ENCODE measurements around the gene CCL4L2.
"Not testable (repeated sequence)": the region's sequence is repeated elsewhere in the genome, so short reads cannot be mapped to it uniquely, and the experiment has no call there.

Gene CCL4L2

GRCh38 chr17:36210439-36211211 is at the start of gene CCL4L2:
CCL4L2 (plus strand) TSS chr17:36211063.
- DNase-seq, result not testable (repeated sequence)

- not testable (repeated sequence) for DNase-seq
Observed at GRCh38 chr17:36168836-36169235, 42.0 kb upstream of the CCL4L2 start.

- DNase-seq, result not testable (repeated sequence)
Observed at GRCh38 chr17:36176536-36176935, 34.3 kb upstream of the CCL4L2 start, which contains the start of gene TBC1D3B. TBC1D3B (minus strand) TSS chr17:36176636; CDS start chr17:36175050, 1,586 bp downstream.

- DNase-seq, result not testable (repeated sequence)
Observed at GRCh38 chr17:36181446-36182175, 29.3 kb upstream of the CCL4L2 start.

GRCh38 chr17:36182176-36183000 is 28.5 kb upstream of the CCL4L2 start:
- no peak for DNase-seq

- DNase-seq, result peak; percentile 12
Observed at GRCh38 chr17:36183001-36183971, 27.6 kb upstream of the CCL4L2 start.

- no peak for DNase-seq
Observed at GRCh38 chr17:36184023-36184765, 26.7 kb upstream of the CCL4L2 start.

- no peak for DNase-seq
Observed at GRCh38 chr17:36185416-36185815, 25.4 kb upstream of the CCL4L2 start.

- DNase-seq, result not testable (repeated sequence)
Observed at GRCh38 chr17:36186810-36187763, 23.8 kb upstream of the CCL4L2 start.

- not testable (repeated sequence) for DNase-seq
Observed at GRCh38 chr17:36187943-36188665, 22.8 kb upstream of the CCL4L2 start.

- no peak for DNase-seq
Observed at GRCh38 chr17:36188891-36189306, 22.0 kb upstream of the CCL4L2 start.

GRCh38 chr17:36189993-36190392 is 20.9 kb upstream of the CCL4L2 start:
- DNase-seq, result not testable (repeated sequence)

- not testable (repeated sequence) for DNase-seq
Observed at GRCh38 chr17:36190549-36191330, 20.1 kb upstream of the CCL4L2 start.

- no peak for DNase-seq
Observed at GRCh38 chr17:36193216-36193775, 17.6 kb upstream of the CCL4L2 start.

GRCh38 chr17:36194147-36194831 is 16.6 kb upstream of the CCL4L2 start:
- not testable (repeated sequence) for DNase-seq

- not testable (repeated sequence) for DNase-seq
Observed at GRCh38 chr17:36194832-36195433, 15.9 kb upstream of the CCL4L2 start.

All from stimulated activated naive CD4-positive, alpha-beta T cell treated with Interleukin-2 at 50 U/mL for 16 hours (primary cell).